ENCODE measurements around the gene MAGOH.

MAGOH gene

DNA sequence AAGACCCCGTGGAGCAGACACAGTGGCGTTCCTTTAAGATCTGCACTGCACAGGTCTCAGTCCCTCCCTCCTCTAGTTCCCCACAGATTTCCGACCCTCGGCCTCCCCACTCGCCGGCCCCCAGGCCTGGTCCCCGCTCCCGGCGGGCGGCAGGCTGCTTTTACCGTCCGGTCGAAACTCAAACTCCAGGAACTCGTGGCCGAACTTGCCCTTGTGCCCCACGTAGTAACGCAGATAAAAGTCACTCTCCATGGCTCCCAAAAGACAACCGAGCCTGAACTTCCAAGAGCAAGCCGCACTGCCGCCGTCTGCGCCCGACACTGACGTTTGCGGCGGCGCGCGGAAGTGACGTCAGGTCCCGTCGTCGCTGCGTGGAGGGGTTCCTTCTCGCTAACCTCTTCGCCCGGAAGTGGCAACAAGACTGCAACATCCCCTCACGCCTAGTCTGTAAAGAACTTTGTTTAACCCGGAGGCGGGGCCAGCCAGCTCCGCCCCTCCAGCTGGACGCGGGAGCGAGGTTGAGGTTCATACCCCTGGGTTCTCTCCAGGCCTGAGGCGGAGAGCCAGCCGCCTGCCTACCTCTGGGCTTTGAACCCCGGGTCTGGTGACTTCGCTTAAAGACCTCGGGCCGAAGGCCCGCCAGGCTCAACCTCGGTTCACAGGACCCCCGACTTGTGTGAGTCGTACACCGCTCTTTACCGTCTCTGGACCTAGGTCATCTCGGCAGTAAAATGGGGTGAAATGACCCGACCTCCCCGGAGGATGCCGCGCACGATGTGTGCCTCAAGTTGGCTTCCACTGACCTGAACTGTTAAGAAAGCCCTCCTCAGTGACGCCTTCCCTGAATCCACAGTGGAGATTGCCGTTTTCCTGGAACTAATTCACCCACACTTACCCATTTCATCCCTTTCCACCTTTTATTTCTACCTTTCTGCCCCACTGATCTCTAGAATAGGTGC, at the start of gene MAGOH:
Gene MAGOH (minus strand): TSS at position 322 of the 959 bp plus-strand sequence. CDS start 70 bp downstream, at position 252.
- TF ChIP-seq GATA2 (IDR thresholded peaks at IDR 0.05; ENCODE audit: low read depth, low read length), result no peak
- no peak for TF ChIP-seq GATA3 (IDR thresholded peaks at IDR 0.05; ENCODE audit: low read depth, low read length)

DNA sequence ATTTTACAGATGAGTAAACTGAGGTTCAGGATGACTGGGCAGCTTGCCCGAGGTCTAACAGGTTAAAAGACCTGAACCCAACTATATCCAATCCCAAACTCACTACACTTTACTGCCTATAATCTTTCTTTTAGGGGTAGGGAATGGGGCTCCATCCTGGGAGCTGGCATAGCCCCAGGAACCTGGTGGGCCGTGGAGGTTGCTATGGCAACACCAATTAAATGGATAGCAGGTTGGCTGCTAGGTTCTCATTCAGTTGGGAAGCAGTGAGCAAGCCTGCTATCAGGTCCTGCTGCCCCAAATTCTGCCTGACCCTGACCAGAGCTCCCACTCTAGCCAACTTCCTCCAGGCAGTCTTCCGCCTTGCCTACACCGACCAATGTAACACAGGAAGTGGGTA, 48.6 kb upstream of the MAGOH start:
- no peak for TF ChIP-seq GATA3 (IDR thresholded peaks at IDR 0.05; ENCODE audit: low read depth, low read length)
- TF ChIP-seq GATA2 (IDR thresholded peaks at IDR 0.05; ENCODE audit: low read depth, low read length), result no peak

- TF ChIP-seq GATA2 (IDR thresholded peaks at IDR 0.05; ENCODE audit: low read depth, low read length) (no peak), GATA3 (IDR thresholded peaks at IDR 0.05; ENCODE audit: low read depth, low read length) (no peak)
These were observed 47.8 kb upstream of the MAGOH start for GRCh38 chr1:53285969-53286760.

DNA sequence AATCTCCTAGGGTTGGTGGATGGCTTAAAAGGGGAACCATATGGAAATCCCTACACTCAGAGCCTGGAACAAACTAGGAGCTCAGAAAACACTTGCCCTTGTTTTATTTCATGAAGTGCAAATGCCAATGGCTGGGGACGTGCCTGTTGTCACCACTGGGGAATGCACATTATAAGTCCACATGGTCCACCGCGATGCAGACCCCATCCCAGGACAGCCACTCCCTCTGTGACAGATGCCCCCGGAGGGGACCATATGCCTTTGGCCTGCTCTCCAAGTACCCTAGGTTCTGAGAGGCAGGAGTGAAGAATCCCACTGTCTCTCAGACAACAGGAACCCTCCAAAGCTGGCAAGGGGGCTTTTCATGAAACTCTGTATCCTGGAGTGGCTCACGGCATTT, 47.2 kb upstream of the MAGOH start:
- TF ChIP-seq GATA2 (IDR thresholded peaks at IDR 0.05; ENCODE audit: low read depth, low read length) (no peak), GATA3 (IDR thresholded peaks at IDR 0.05; ENCODE audit: low read depth, low read length) (no peak)

- TF ChIP-seq GATA3 (IDR thresholded peaks at IDR 0.05; ENCODE audit: low read depth, low read length) (no peak), GATA2 (IDR thresholded peaks at IDR 0.05; ENCODE audit: low read depth, low read length) (no peak)
These were observed 46.1 kb upstream of the MAGOH start for GRCh38 chr1:53284224-53285020.

DNA sequence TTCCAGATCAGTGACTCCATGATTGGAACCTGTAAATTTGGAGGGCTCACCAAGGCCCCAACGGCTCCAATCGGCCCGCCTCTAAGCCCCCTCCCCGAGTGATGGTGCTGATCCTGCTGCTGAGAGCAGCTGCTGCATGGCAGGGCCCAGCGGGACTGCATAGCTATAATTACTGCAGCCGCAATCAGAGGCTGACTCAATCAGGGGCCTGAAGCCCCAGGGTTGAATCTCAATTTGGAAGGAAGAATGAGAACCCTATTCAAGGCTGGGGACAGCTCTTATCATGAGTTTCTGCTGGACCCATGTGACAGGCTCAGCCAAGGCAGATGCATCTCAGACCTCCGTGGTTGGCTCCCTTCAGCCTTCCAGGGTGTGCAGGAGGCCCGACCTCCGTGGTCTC, 42.8 kb upstream of the MAGOH start:
- TF ChIP-seq GATA3 (IDR thresholded peaks at IDR 0.05; ENCODE audit: low read depth, low read length) (no peak), GATA2 (IDR thresholded peaks at IDR 0.05; ENCODE audit: low read depth, low read length) (no peak)

- TF ChIP-seq GATA3 (IDR thresholded peaks at IDR 0.05; ENCODE audit: low read depth, low read length), result no peak
- TF ChIP-seq GATA2 (IDR thresholded peaks at IDR 0.05; ENCODE audit: low read depth, low read length), result no peak
These were observed 42.2 kb upstream of the MAGOH start for GRCh38 chr1:53280496-53280895.

- TF ChIP-seq GATA3 (IDR thresholded peaks at IDR 0.05; ENCODE audit: low read depth, low read length) (no peak), GATA2 (IDR thresholded peaks at IDR 0.05; ENCODE audit: low read depth, low read length) (no peak)
These were observed 41.2 kb upstream of the MAGOH start for GRCh38 chr1:53279296-53280200.

GRCh38 chr1:53278298-53278725, 40.0 kb upstream of the MAGOH start:
- no peak for TF ChIP-seq GATA3 (IDR thresholded peaks at IDR 0.05; ENCODE audit: low read depth, low read length)
- TF ChIP-seq GATA2 (IDR thresholded peaks at IDR 0.05; ENCODE audit: low read depth, low read length), result no peak

- TF ChIP-seq GATA2 (IDR thresholded peaks at IDR 0.05; ENCODE audit: low read depth, low read length), result no peak
- TF ChIP-seq GATA3 (IDR thresholded peaks at IDR 0.05; ENCODE audit: low read depth, low read length), result no peak
These were observed 39.0 kb upstream of the MAGOH start for GRCh38 chr1:53277326-53277725.

GRCh38 chr1:53276902-53277281, 38.6 kb upstream of the MAGOH start:
- no peak for TF ChIP-seq GATA3 (IDR thresholded peaks at IDR 0.05; ENCODE audit: low read depth, low read length)
- TF ChIP-seq GATA2 (IDR thresholded peaks at IDR 0.05; ENCODE audit: low read depth, low read length), result no peak

GRCh38 chr1:53276153-53276901, 38.0 kb upstream of the MAGOH start:
- TF ChIP-seq GATA2 (IDR thresholded peaks at IDR 0.05; ENCODE audit: low read depth, low read length) (no peak), GATA3 (IDR thresholded peaks at IDR 0.05; ENCODE audit: low read depth, low read length) (no peak)
